Measurements from ENCODE around the gene IFI30.

DNA sequence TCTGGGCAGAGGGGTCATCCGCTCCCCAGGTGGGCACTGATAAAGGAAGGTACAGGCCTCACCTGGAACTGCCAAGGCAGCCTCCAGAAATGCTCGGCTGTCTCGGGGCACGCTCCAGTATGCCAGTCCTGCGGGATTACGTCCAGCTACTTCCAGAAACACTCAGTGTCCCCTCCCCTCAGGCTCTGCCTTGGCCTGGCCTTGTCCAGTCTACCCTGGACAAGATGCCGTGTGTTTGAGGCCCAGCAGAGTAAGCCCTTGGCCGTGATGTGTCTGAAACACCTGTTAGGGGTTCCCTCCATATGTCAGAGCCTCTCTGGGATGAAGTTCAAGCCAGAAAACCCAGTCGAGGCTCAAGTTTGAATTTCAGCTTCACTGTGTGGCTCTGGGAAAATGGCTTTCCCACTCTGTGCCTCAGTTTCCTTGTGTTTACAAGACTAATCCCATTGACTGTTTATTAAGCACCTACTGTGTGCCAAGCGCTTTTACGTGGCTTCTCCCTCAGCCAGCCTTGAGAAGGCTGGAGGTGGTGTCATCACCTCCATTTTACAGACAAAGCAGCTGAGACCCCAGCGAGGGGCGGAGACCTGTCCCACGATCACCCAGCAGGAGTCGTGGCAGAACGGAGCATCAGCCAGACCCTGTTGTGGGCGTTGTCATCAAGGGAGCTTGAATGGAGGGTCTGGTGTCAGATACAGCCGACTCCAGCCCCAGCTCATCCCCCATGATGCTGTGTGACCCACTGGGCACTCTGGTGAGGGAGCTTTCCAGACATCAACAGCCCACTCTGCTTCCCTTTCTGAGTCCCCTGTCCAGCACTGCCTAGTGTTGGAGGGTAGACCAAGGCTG lies 22.6 kb upstream of the IFI30 start:
- TF ChIP-seq, protein P1, sequence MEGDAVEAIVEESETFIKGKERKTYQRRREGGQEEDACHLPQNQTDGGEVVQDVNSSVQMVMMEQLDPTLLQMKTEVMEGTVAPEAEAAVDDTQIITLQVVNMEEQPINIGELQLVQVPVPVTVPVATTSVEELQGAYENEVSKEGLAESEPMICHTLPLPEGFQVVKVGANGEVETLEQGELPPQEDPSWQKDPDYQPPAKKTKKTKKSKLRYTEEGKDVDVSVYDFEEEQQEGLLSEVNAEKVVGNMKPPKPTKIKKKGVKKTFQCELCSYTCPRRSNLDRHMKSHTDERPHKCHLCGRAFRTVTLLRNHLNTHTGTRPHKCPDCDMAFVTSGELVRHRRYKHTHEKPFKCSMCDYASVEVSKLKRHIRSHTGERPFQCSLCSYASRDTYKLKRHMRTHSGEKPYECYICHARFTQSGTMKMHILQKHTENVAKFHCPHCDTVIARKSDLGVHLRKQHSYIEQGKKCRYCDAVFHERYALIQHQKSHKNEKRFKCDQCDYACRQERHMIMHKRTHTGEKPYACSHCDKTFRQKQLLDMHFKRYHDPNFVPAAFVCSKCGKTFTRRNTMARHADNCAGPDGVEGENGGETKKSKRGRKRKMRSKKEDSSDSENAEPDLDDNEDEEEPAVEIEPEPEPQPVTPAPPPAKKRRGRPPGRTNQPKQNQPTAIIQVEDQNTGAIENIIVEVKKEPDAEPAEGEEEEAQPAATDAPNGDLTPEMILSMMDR (IDR thresholded peaks at IDR 0.05) = no peak
- no peak for TF ChIP-seq POLR2A (IDR thresholded peaks at IDR 0.05)

Data from esophagus squamous epithelium (tissue), 4 donors.